Measurements from ENCODE around the gene SPDYE4.
A peak's percentile ranks its signal among the peaks of the same experiment; 100 is the strongest.

Gene SPDYE4

GRCh38 chr17:8741366-8741765 lies 17.0 kb downstream of the SPDYE4 start:
- no peak for DNase-seq (ENCODE audit: low spot score)

DNA sequence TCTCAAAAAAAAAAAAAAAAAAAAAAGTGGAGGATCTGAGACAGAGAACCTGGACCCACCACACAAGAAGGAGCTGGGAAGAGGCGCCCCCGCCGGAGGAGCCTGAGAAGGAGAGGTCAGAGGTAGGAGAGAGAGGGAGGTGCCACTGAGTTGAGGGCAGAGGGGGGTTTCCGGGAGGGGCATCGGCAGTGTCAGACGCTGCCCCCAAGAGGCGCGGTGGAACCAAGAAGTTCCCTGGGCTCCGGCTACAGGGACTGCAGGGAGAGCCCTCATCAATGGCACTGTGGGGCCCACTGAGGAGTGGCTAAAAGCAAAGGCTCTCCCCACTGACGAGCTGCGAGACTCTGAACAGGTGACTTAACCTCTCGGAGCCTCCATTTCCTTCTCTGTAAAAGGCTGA lies 17.9 kb downstream of the SPDYE4 start:
- no peak for DNase-seq (ENCODE audit: low spot score)

- peak; percentile 91 for DNase-seq (ENCODE audit: low spot score)
Observed at GRCh38 chr17:8739097-8739496, 19.2 kb downstream of the SPDYE4 start.

DNA sequence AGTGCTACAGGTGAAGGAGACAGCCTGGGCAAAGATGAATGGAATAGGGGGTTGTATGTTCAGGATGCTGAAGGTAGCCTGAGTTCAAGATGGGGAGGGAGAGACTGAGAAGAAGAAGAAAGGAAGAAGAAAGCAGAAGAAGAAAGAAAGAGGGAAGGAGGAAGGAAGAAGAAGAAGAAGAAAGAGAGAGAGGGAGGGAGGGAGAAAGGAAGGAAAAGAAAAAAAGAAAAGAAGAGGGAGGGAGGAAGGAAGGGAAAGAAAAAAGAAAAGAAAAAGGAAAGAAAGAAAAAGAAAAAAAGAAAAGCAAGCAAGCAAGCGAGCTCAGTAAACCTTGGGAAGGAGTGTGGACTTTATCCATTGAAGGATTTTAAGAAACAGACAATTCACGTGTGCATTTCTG lies 21.6 kb downstream of the SPDYE4 start:
- no peak for DNase-seq (ENCODE audit: low spot score)

DNA sequence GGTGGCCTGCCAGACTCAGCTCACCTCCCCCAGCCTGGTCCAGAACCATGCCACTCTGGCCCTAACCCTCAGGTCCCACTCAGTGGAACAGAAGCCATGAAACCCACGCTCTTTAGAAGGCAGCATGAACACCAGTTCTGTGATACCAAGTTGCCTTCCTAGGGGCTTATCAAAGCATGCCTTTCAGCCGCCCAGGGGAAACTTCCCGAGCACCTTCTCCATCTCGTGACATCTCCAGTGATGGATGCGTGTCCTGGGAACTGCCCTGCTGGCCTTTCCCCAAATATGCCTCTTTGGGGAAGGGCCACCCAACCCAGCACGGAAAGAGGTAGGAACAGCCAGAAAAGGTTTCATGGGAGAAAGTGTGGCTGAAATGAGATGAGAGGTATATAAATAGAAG lies 22.0 kb downstream of the SPDYE4 start:
- peak; percentile 45 for DNase-seq (ENCODE audit: low spot score)

GRCh38 chr17:8735336-8735939 lies 22.9 kb downstream of the SPDYE4 start:
- no peak for DNase-seq (ENCODE audit: low spot score)

DNA sequence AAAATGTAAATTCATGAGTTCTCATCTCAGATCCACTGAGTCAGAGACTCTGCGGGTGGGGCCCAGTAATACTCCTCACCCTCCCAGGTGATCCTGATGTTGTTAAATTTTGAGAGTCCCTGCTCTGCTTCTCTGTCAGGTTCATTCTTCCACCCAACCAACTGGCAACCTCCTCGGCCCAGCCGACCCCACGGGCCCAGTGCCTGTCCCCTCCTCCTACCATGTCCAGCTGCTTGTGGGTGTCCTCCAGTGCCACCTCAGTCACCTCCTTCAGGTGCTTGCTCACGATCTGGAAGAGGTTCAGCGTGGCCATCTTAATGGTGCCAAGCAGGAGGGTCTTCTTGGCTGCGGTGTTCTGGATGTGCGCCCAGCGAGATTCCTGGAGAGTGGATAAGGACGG lies 23.5 kb downstream of the SPDYE4 start:
- DNase-seq (ENCODE audit: low spot score): no peak

DNA sequence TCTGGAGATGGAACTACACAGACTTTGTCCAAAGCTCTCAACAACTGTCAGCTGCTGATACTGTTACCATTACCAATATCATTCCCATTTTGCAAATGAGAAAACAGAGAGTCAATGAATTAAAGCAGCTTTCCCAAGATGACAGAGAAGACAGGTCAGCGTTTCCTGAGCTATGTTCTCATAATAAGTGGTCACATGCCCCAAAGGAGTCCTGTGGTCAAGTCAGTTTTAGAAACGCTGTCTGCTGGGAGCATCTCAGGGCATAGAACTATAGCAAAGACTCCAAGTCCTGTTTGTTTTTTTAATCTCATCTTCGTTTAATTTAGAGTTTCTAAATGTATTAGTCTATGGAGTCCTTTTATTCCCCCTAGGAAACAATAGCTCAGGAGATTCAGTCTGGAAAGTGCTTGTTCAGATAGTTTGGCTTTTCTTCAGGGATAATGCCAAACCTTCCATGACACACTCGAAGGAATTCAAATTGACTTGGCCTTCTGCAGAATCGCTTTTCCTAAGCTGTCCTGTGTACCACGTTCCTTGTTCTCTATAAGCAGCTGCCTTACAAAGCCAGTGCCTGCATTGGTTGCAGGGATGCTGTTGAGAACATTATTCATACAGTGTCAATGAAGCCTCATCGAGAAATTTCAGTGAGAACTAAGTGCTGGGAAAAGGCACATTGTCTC lies 25.8 kb downstream of the SPDYE4 start:
- DNase-seq (ENCODE audit: low spot score): no peak

GRCh38 chr17:8729860-8730259 lies 28.5 kb downstream of the SPDYE4 start:
- DNase-seq (ENCODE audit: low spot score): no peak

DNA sequence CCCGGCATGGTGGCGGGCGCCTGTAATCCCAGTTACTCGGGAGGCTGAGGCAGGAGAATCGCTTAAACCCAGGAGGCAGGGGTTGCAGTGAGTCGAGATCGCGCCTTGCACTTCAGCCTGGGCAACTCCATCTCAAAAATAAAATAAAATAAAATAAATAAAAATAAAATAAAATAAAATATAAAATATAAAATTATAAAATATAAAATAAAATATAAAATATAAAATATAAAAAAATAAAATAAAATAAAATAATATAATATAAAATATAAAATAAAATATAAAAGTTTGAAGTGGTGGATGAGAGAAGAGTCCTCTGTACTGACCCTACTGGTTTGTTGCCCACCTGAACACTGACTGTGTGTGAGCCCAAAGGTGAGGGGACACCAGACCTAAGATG lies 28.9 kb downstream of the SPDYE4 start:
- DNase-seq (ENCODE audit: low spot score): no peak

GRCh38 chr17:8728971-8729370 lies 29.4 kb downstream of the SPDYE4 start:
- DNase-seq (ENCODE audit: low spot score): no peak

DNA sequence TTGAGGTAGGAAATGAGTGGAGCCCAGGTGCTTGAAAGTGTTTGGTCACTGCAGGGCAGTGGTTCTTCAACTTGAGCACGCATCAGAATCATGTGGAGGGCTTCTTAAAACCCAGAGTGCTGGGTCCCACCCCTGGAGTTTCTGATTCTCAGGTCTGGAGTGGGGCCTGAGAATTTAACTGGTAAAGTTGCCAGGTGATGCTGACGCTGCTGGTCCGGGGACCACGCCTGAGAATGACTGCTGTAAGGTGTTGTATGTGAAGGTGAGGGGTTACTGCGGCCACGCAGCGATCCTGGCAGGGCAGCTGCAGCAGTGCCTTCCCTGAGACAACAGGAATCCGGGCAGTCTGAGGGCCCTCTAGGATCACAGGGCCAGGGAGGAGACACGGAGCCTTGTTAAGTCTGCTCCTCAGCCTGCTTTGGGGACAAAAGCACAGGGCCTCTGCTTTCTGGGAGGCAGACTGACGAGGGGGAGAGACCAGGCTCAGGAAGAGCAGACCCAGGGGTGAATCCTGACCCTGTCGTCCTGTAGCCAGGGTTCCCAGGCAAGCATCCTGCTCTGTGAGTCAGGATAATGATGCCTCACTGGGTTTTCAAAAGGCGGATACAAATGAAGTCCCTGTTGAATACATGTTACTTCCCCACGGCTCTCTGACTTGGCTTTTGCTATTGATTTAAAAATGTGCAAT lies 30.0 kb downstream of the SPDYE4 start:
- no peak for DNase-seq (ENCODE audit: low spot score)

GRCh38 chr17:8726941-8727555 lies 31.3 kb downstream of the SPDYE4 start:
- no peak for DNase-seq (ENCODE audit: low spot score)

DNA sequence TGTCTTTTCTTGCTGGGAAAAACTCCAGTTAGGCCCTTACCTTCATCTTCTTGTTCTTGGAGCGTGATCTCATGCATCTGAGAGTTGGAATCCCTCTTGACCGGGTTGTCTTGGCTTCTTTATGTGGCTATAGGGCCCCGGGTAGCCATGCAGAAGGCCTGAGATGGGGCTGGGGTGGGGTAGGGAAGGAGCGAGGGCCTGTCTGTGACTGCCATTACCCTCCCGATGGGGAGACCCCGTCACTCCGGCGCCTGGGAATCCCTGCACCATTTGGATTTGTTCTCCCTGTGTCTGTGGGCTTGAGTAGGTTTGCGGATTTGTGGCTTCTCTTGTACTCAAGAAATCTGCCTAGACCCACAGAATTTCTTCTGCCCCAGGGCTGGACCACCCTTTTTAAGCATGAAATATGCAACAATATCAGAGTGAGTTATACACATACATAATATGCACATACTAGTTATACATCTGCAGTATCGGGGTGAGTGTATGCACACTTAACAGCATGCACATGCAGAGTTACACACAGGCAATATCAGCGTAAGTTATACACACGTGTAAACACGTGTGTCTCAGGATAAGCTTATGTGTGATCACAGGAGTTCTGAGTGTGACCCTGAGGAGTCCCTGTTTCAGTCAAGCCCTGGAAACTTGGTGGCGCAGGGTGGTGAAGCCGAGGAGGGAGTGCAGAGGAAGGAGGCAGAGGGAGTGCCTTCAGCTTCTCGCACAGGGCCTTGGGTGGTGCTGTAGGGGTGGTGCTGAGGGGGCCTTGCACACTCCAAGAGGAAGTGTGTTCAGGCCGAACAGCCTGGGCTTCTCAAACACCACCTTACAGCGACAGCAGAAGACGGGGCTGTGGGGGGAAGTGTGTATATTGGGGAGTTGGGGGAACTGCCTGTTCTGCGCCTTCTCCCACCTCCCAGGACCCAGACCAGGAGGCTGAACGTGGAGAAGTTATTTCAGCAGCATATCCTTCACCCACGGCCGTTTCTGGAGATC lies 32.2 kb downstream of the SPDYE4 start:
- DNase-seq (ENCODE audit: low spot score): no peak

GRCh38 chr17:8724451-8724850 lies 33.9 kb downstream of the SPDYE4 start:
- DNase-seq (ENCODE audit: low spot score): no peak

DNA sequence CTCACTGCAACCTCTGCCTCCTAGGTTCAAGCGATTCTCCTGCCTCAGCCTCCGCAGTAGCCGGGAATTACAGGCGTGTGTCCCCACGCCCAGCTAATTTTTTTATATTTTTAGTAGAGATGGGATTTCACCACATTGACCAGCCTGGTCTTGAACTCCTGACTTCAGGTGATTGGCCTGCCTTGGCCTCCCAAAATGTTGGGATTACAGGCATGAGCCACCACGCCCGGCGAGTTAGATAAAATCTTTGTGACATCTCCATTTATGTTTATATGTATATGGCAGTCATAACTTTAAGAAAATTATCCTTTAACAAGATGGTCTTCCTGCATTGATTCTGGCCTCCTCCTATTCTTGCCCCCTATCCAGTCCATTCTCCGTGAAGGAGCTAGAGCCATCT lies 37.8 kb downstream of the SPDYE4 start:
- DNase-seq (ENCODE audit: low spot score): no peak

- no peak for DNase-seq (ENCODE audit: low spot score)
Observed at GRCh38 chr17:8719291-8720246, 38.8 kb downstream of the SPDYE4 start.

GRCh38 chr17:8718001-8718563 lies 40.3 kb downstream of the SPDYE4 start:
- no peak for DNase-seq (ENCODE audit: low spot score)

DNA sequence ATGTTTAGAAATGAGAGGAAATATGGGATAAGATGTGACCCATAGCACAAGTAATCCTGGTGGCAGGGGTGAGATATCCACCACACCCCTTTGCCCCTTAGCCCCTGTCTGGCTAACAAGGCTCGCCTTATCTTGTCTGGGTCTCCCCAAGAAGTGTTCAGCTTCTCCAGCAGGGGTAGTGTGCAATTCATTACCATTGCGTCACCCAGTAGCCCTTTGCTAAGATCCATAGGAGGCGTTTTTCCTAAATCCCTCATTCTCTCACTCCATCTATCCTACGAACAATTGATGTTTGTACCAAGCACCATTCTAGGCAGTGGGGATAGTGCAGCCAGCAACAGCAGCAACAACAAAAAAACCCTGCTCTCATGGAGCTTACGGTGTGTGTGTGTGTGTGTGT lies 44.5 kb downstream of the SPDYE4 start:
- DNase-seq (ENCODE audit: low spot score): no peak

GRCh38 chr17:8713315-8713714 lies 45.0 kb downstream of the SPDYE4 start:
- DNase-seq (ENCODE audit: low spot score): no peak

All from ecto neural progenitor cell (in vitro differentiated cells).